ENCODE measurements around the gene PSMB11. TPM values are rescaled to one million over a fixed set of nuclear protein-coding genes. Genes with fewer than 3 reads are reported as not detected.

Gene PSMB11
- polyA plus RNA-seq, 3 donors: not detected

DNA sequence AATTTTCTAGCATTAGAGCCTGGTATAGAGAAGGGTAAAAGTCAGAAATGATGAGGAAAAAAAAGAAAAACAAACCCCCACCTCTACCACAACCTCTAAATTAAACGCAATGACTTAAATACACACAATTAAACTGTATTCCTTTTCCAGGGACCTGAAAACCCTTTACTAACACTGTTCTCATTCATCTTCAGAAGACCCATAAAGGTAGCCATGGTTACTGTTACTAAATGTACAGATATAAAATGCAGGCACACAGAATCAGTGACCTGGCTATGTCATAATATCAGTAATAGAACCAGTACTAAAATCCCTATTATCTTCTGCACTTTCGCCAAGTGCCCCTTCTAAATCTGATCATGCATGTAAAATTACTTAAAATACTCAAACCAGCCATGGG is 51.5 kb downstream of the PSMB11 start:
- no peak overlapping the region for H3K27ac ChIP-seq (ENCODE audit: low read depth, low read length)
- 62 to 86% (median 82%) methylated on average over 2 of the region's 2 CpGs for WGBS, 3 donors

Other genes with a start within 250 kb of the PSMB11 start
- gene SLC7A7, start 226.8 kb upstream of the PSMB11 start, polyA plus RNA-seq: 10 to 100 TPM in 2 of 3 donors, 1 to 10 TPM in 1; 3.7 to 15.2 (median 12.1) TPM
- 10 to 100 TPM; 54.2 to 76.3 (median 65.9) TPM for gene MRPL52, start 212.3 kb upstream of the PSMB11 start, polyA plus RNA-seq
- gene MMP14, start 205.6 kb upstream of the PSMB11 start, polyA plus RNA-seq: 100 to 1,000 TPM in 1 of 3 donors, 10 to 100 TPM in 2; 26.1 to 109 (median 86.0) TPM
- gene LRP10, start 170.5 kb upstream of the PSMB11 start, polyA plus RNA-seq: 10 to 100 TPM; 43.8 to 91.5 (median 50.6) TPM
- gene REM2, start 159.0 kb upstream of the PSMB11 start, polyA plus RNA-seq: under 1 TPM in 2 of 3 donors, not detected in 1; 0.22 to 0.51 TPM
- gene RBM23, start 123.1 kb upstream of the PSMB11 start, polyA plus RNA-seq: 10 to 100 TPM; 20.1 to 36.9 (median 34.6) TPM
- gene PRMT5, start 112.8 kb upstream of the PSMB11 start, polyA plus RNA-seq: 10 to 100 TPM; 30.8 to 46.0 (median 32.7) TPM
- 10 to 100 TPM; 28.3 to 45.7 (median 30.9) TPM for gene HAUS4, start 85.1 kb upstream of the PSMB11 start, polyA plus RNA-seq
- gene AJUBA, start 59.7 kb upstream of the PSMB11 start, polyA plus RNA-seq: 1 to 10 TPM; 1.6 to 3.4 (median 2.0) TPM
- gene C14orf93, start 32.1 kb upstream of the PSMB11 start, polyA plus RNA-seq: 10 to 100 TPM in 1 of 3 donors, 1 to 10 TPM in 2; 4.8 to 13.5 (median 6.2) TPM
- 100 to 1,000 TPM in 2 of 3 donors, 10 to 100 TPM in 1; 78.0 to 152 (median 140) TPM for gene PSMB5, start 7.3 kb upstream of the PSMB11 start, polyA plus RNA-seq
- gene CDH24, start 15.3 kb downstream of the PSMB11 start, polyA plus RNA-seq: 1 to 10 TPM; 1.9 to 7.0 (median 4.4) TPM
- gene ACIN1, start 52.9 kb downstream of the PSMB11 start, polyA plus RNA-seq: 10 to 100 TPM; 43.6 to 81.4 (median 79.3) TPM
- gene C14orf119, start 53.3 kb downstream of the PSMB11 start, polyA plus RNA-seq: 10 to 100 TPM; 16.3 to 54.9 (median 45.0) TPM
- under 1 TPM in 2 of 3 donors, not detected in 1; 0.03 to 0.56 TPM for gene CIROP, start 62.8 kb downstream of the PSMB11 start, polyA plus RNA-seq
- gene CEBPE, start 77.0 kb downstream of the PSMB11 start, polyA plus RNA-seq: 1 to 10 TPM in 1 of 3 donors, under 1 TPM in 1, not detected in 1; 0.15 to 2.8 TPM
- gene SLC7A8, start 141.4 kb downstream of the PSMB11 start, polyA plus RNA-seq: 10 to 100 TPM; 16.8 to 41.5 (median 25.9) TPM
- gene RNF212B, start 195.7 kb downstream of the PSMB11 start, polyA plus RNA-seq: under 1 TPM in 2 of 3 donors, not detected in 1; 0.06 to 0.14 TPM
- gene HOMEZ, start 243.9 kb downstream of the PSMB11 start, polyA plus RNA-seq: 1 to 10 TPM; 3.5 to 6.4 (median 3.8) TPM